ENCODE measurements around the gene ZBTB47. TPM values are rescaled to one million over a fixed set of nuclear protein-coding genes. Genes with fewer than 3 reads are reported as not detected.

Gene ZBTB47
- polyA plus RNA-seq, 1 experiment, result 7.8 TPM

GRCh38 chr3:42660898-42661297 is 7.4 kb downstream of the ZBTB47 start:
- Histone ChIP-seq H3K27me3 (ENCODE audit: control insufficient read depth, insufficient read depth, low read length) (no peaks in the 10 kb centered on the region), H3K9me3 (ENCODE audit: control insufficient read depth, insufficient read depth, low read length) (no peaks in the 10 kb centered on the region), H3K27ac (ENCODE audit: low read depth, low read length) (no peak overlapping the region), H3K4me3 (ENCODE audit: low read depth, low read length) (no peak overlapping the region)
- no peak for TF ChIP-seq CTCF (IDR thresholded peaks at IDR 0.05; ENCODE audit: low read depth, low read length)
- no peak for DNase-seq (ENCODE audit: low read depth, low spot score)
- CTCF ChIA-PET, result interaction anchor here (0.6 kb wide), 1 partner anchor 89 kb away, joined by 4 read pairs; no protein-coding TSS in a partner anchor
- POLR2A ChIA-PET, result no interaction called here

- no peak overlapping the region for H3K27ac ChIP-seq (ENCODE audit: low read depth, low read length)
- ChIA-PET POLR2A (no interaction called here), CTCF (no interaction called here)
- no peak overlapping the region for H3K4me3 ChIP-seq (ENCODE audit: low read depth, low read length)
- no peaks in the 10 kb centered on the region for H3K27me3 ChIP-seq (ENCODE audit: control insufficient read depth, insufficient read depth, low read length)
- H3K9me3 ChIP-seq (ENCODE audit: control insufficient read depth, insufficient read depth, low read length), result no peaks in the 10 kb centered on the region
- no peak for TF ChIP-seq CTCF (IDR thresholded peaks at IDR 0.05; ENCODE audit: low read depth, low read length)
- no peak for DNase-seq (ENCODE audit: low read depth, low spot score)
Observed at GRCh38 chr3:42661593-42662022, 8.1 kb downstream of the ZBTB47 start.

- TF ChIP-seq CTCF (IDR thresholded peaks at IDR 0.05; ENCODE audit: low read depth, low read length), result no peak
- H3K27ac ChIP-seq (ENCODE audit: low read depth, low read length), result no peak overlapping the region
- no peak overlapping the region for H3K4me3 ChIP-seq (ENCODE audit: low read depth, low read length)
- CTCF ChIA-PET, result no interaction called here
- no peaks in the 10 kb centered on the region for H3K9me3 ChIP-seq (ENCODE audit: control insufficient read depth, insufficient read depth, low read length)
- no peaks in the 10 kb centered on the region for H3K27me3 ChIP-seq (ENCODE audit: control insufficient read depth, insufficient read depth, low read length)
- POLR2A ChIA-PET, result no interaction called here
- DNase-seq (ENCODE audit: low read depth, low spot score), result no peak
Observed at GRCh38 chr3:42662037-42662812, 8.7 kb downstream of the ZBTB47 start.

GRCh38 chr3:42662813-42663535 is 9.5 kb downstream of the ZBTB47 start:
- TF ChIP-seq CTCF (IDR thresholded peaks at IDR 0.05; ENCODE audit: low read depth, low read length), result no peak
- Histone ChIP-seq H3K27me3 (ENCODE audit: control insufficient read depth, insufficient read depth, low read length) (no peaks in the 10 kb centered on the region), H3K9me3 (ENCODE audit: control insufficient read depth, insufficient read depth, low read length) (no peaks in the 10 kb centered on the region), H3K27ac (ENCODE audit: low read depth, low read length) (no peak overlapping the region), H3K4me3 (ENCODE audit: low read depth, low read length) (no peak overlapping the region)
- POLR2A ChIA-PET, result no interaction called here
- DNase-seq (ENCODE audit: low read depth, low spot score), result no peak
- CTCF ChIA-PET, result no interaction called here
